Stimulated activated CD8-positive, alpha-beta memory T cell treated with anti-CD3 and anti-CD28 coated beads, Interleukin-4, amount 100 ng/mL, for 24 hours (primary cell): ENCODE data around the gene FER1L5.

Source experiments
- DNase-seq: peaks from one replicate; pipeline ENCODE4 v3.0.0-alpha.2; 2020; ENCODE audit warnings: low read depth

FER1L5 gene

GRCh38 chr2:96747061-96747617, 104.6 kb downstream of the FER1L5 start:
- no peak for DNase-seq

GRCh38 chr2:96751800-96752199, 109.2 kb downstream of the FER1L5 start:
- no peak for DNase-seq

DNA sequence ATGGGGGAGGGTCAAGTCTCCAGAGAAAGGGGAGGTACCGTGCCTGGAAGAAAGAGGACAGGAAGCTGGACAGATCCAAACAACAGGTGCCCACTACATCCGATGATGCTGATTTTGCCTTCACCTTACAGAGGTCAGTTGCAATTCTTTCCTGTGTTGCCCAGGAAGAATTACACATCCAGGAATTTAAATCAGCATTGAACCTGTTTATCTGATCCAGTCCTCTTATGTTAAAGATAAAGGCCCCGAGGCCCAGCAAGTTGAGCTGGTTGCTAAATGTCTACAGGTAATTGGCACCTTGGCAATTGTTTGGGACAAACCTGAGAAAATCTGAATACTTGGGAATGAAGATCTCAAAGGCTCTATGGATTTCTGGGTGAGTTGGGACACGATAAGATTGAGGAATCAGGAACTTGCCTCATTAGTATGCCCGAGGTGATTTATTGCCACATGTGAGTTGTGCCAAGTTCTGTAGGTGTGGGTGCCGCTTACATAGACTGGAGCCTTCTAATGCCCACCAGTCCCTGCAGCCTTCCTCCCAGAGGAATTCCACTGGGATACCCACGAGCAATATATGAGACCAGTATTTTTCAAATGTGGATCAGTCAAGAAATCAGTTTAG, 111.2 kb downstream of the FER1L5 start:
- DNase-seq, result no peak

DNA sequence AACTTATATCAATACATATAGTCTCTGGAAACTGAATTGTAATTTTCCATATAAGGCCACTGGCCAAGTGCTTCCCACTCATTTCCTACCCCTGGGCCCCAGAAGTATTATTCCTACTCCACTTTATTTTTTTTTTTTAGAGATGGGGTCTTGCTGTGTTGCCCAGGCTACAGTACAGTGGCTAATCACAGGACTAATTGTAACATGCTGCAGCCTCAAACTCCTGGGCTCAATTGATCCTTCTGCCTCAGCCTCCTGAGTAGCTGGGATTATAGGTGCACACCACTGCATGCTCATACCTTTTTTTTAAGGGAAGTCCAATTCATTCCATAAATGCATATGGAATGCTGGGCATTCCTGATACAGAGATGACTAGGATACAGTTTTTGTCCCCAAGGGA, 111.8 kb downstream of the FER1L5 start:
- DNase-seq, result no peak
